Trophoblast cell (in vitro differentiated cells and primary cell): ENCODE measurements around the gene LCP2.

Experiments
- DNase-seq, 2 donors: peaks; one replicate each; pipeline ENCODE4 v3.0.0-alpha.2; 2016
- H2AFZ ChIP-seq: 2 replicates; pipeline ENCODE4 v1.6.1; 2013; ENCODE audit warnings: low read length, moderate library complexity, mild to moderate bottlenecking; ENCODE audit not compliant: insufficient read depth, poor library complexity
- H2AK5ac ChIP-seq: 2 replicates; pipeline ENCODE4 v1.6.1; 2013; ENCODE audit warnings: mild to moderate bottlenecking, low read length
- H2BK120ac ChIP-seq: 2 replicates; pipeline ENCODE4 v1.6.1; 2013; ENCODE audit warnings: low read length, mild to moderate bottlenecking, moderate library complexity; ENCODE audit not compliant: insufficient read depth, poor library complexity
- H2BK12ac ChIP-seq: 2 replicates; pipeline ENCODE4 v1.6.1; 2013; ENCODE audit warnings: mild to moderate bottlenecking, low read length, moderate library complexity
- H2BK5ac ChIP-seq: 2 replicates; pipeline ENCODE4 v1.6.1; 2013; ENCODE audit warnings: low read length, low read depth, moderate library complexity, mild to moderate bottlenecking; ENCODE audit not compliant: poor library complexity
- H3K14ac ChIP-seq: 2 replicates; pipeline ENCODE4 v1.6.1; 2013; ENCODE audit warnings: mild to moderate bottlenecking, low read length
- H3K18ac ChIP-seq: 2 replicates; pipeline ENCODE4 v1.6.1; 2013; ENCODE audit warnings: mild to moderate bottlenecking, low read length
- H3K23ac ChIP-seq: 2 replicates; pipeline ENCODE4 v1.6.1; 2013; ENCODE audit warnings: low read length
- H3K27ac ChIP-seq: 2 replicates; pipeline ENCODE4 v1.5.1; 2013; ENCODE audit warnings: low read depth, mild to moderate bottlenecking, inconsistent platforms, low read length, moderate library complexity
- H3K27me3 ChIP-seq: 2 replicates; pipeline ENCODE4 v1.6.1; 2013; ENCODE audit warnings: inconsistent platforms, mild to moderate bottlenecking, low read length, moderate library complexity; ENCODE audit not compliant: insufficient read depth
- H3K36me3 ChIP-seq, 2 experiments: 1 replicate in 1 of 2; 2 replicates in 1 of 2; pipeline ENCODE4 v1.6.1; 2013; ENCODE audit warnings: low read length in 2 of 2, mild to moderate bottlenecking in 2 of 2, moderate library complexity in 1 of 2; ENCODE audit not compliant: insufficient read depth in 2 of 2, control insufficient read depth in 1 of 2
- H3K4ac ChIP-seq: 2 replicates; pipeline ENCODE4 v1.6.1; 2013; ENCODE audit warnings: low read depth, mild to moderate bottlenecking, low read length, moderate library complexity
- H3K4me1 ChIP-seq, 2 experiments: 1 replicate in 1 of 2; 2 replicates in 1 of 2; pipeline ENCODE4 v1.6.1; 2013; ENCODE audit warnings: low read length in 2 of 2, mild to moderate bottlenecking in 2 of 2, moderate library complexity in 1 of 2; ENCODE audit not compliant: insufficient read depth in 2 of 2, control insufficient read depth in 1 of 2
- H3K4me2 ChIP-seq: 2 replicates; pipeline ENCODE4 v1.6.1; 2013; ENCODE audit warnings: inconsistent platforms, mild to moderate bottlenecking, low read length, moderate library complexity
- H3K4me3 ChIP-seq: 2 replicates; pipeline ENCODE4 v1.5.1; 2013; ENCODE audit warnings: mild to moderate bottlenecking, low read depth, low read length, inconsistent platforms
- H3K79me1 ChIP-seq: one replicate; pipeline ENCODE4 v1.6.1; 2013; ENCODE audit warnings: low read length
- H3K79me2 ChIP-seq: 2 replicates; pipeline ENCODE4 v1.6.1; 2013; ENCODE audit warnings: low read length, mild to moderate bottlenecking; ENCODE audit not compliant: control insufficient read depth, insufficient read depth, poor library complexity
- H3K9ac ChIP-seq: 2 replicates; pipeline ENCODE4 v1.6.1; 2013; ENCODE audit warnings: mild to moderate bottlenecking, low read length
- H3K9me3 ChIP-seq: 2 replicates; pipeline ENCODE4 v1.6.1; 2013; ENCODE audit warnings: low read depth, mild to moderate bottlenecking, control low read depth, inconsistent platforms, low read length; ENCODE audit not compliant: insufficient read depth
- H4K12ac ChIP-seq: 2 replicates; pipeline ENCODE4 v1.6.1; 2013; ENCODE audit warnings: low read depth, mild to moderate bottlenecking, low read length, moderate library complexity
- H4K8ac ChIP-seq: 2 replicates; pipeline ENCODE4 v1.6.1; 2013; ENCODE audit warnings: low read depth, mild to moderate bottlenecking, low read length, moderate library complexity
- H4K91ac ChIP-seq: one replicate; pipeline ENCODE4 v1.6.1; 2013; ENCODE audit warnings: low read depth, mild to moderate bottlenecking, low read length, moderate library complexity
- WGBS: extraction: QIAGEN DNeasy Blood & Tissue Kit; methylation state at CpG from one replicate; pipeline ENCODE4 v1.1.7; 2013; ENCODE audit warnings: missing lambda C conversion rate; ENCODE audit not compliant: insufficient read length, insufficient coverage; ENCODE audit errors: extremely low coverage; 5-methylcytosine and 5-hydroxymethylcytosine counted together

The LCP2 gene

DNA sequence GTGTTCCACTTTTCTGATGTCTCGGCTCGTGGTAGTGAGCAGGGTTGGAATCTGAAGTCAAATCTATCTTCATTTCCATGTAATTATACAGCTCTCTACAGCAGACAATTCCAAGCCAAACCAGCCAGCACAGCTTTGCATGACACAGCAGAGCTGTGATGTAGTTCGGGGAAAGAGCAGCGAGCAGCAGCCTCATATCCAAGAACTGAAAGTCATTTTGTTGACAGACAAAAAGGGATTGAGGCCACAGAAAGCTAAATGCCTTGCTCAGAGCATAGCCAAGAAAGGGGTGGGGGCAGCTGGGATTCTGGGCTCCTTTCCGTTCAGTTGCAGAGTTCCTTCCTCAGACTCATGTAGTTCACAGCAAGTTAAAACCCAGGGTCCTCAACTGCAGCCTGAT is 32.1 kb downstream of the LCP2 start:
- Histone ChIP-seq H3K27ac (no peak overlapping the region), H4K8ac (no peak overlapping the region), H3K4ac (no peak overlapping the region), H3K79me1 (peaks cover 2% of the 10 kb centered on the region), H3K27me3 (no peaks in the 10 kb centered on the region), H4K12ac (no peak overlapping the region), H2AK5ac (no peak overlapping the region), H2BK12ac (no peak overlapping the region), H2BK120ac (no peak overlapping the region), H3K4me3 (no peak overlapping the region), H3K4me1 (peaks cover 6 to 8% of the 10 kb centered on the region in 2 experiments), H3K18ac (no peak overlapping the region), H3K23ac (no peak overlapping the region), H4K91ac (no peak overlapping the region), H2BK5ac (no peak overlapping the region), H3K79me2 (no peaks in the 10 kb centered on the region), H3K9ac (no peak overlapping the region), H3K14ac (no peak overlapping the region), H3K36me3 (no peaks in the 10 kb centered on the region), H3K9me3 (no peaks in the 10 kb centered on the region), H2AFZ (no peak overlapping the region), H3K4me2 (no peak overlapping the region)
- no peak for DNase-seq
- no CpG with 5 or more reads among the region's 5 CpGs for WGBS

DNA sequence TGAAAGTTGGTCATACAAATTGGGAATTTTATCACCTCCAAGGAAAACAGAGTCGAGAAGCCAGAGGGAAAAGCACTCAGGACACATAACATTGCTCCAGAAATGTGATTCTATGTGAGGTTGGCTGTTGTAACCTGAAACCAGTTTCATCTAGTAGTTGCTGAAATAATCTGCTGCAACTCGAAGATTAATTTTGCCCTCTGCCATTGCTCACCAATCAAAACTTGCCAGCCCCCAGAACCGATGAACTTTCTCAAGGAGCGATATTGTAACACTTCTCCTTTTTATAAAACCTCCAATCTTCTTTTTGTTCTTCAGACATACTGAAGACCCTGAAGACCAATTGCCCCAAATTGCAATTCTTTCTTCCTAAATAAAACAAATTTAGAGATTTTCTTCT is 33.7 kb downstream of the LCP2 start:
- H3K4me2 ChIP-seq = no peak overlapping the region
- DNase-seq = no peak
- no peak overlapping the region for H2AK5ac ChIP-seq
- no CpG with 5 or more reads among the region's 4 CpGs for WGBS
- no peak overlapping the region for H4K91ac ChIP-seq
- no peaks in the 10 kb centered on the region for H3K79me2 ChIP-seq
- H3K4me3 ChIP-seq = no peak overlapping the region
- H3K14ac ChIP-seq = no peak overlapping the region
- no peak overlapping the region for H4K8ac ChIP-seq
- no peak overlapping the region for H3K27ac ChIP-seq
- H2BK120ac ChIP-seq = no peak overlapping the region
- peaks cover 3 to 5% of the 10 kb centered on the region in 2 experiments for H3K4me1 ChIP-seq
- no peak overlapping the region for H3K18ac ChIP-seq
- H3K36me3 ChIP-seq = no peaks in the 10 kb centered on the region
- H3K9ac ChIP-seq = no peak overlapping the region
- no peak overlapping the region for H3K23ac ChIP-seq
- H4K12ac ChIP-seq = no peak overlapping the region
- H3K9me3 ChIP-seq = no peaks in the 10 kb centered on the region
- no peak overlapping the region for H2AFZ ChIP-seq
- H3K4ac ChIP-seq = no peak overlapping the region
- no peak overlapping the region for H2BK5ac ChIP-seq
- H2BK12ac ChIP-seq = no peak overlapping the region
- H3K27me3 ChIP-seq = no peaks in the 10 kb centered on the region
- H3K79me1 ChIP-seq = no peaks in the 10 kb centered on the region

DNA sequence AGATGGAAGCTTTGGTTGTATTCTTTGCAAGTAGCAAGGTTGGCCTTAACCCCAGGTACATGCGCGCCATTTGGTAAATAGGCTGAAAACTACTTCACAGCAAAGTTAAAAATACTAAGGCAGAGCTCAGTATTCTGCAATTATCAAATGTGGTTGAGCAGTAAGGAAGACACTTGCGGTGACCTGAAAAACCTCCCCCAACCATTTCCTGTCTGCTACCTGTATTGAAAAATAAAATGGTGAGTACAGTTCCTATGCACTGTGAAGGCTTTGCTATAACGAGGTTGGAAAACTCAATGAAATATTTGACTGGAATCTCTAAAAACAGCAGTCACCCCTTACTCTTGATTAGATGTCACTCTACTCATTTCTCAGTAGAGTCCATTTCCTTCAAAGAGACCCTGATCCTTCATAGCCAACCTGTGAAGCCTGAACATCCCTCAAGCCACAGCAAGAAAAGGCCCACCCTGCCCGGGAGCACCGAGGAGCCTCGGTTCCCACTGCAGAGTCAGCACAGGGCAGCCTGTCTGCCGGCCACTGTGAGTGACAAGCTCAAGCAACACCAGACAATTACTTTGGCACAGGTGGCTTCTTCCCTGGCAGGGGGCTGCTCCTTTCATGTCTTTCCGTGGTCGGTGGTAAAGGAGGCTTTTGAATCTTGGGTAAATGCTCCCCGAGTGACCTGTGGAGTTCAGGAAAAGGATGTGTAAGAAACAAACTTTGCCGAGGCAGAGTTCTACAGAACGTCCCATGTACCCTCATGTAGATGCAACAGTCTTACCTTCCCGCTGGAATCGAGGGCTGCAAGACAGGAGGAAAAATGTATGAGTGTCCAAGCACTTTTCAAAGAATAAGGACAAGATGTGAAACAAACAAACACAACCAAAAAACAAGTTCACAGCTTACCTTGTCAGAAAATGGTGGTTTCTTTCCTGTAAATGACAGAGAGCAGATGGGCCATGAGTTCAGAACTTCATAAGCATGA is 35.2 kb downstream of the LCP2 start:
- no peak overlapping the region for H3K18ac ChIP-seq
- H3K23ac ChIP-seq = no peak overlapping the region
- H3K14ac ChIP-seq = no peak overlapping the region
- H2AFZ ChIP-seq = no peak overlapping the region
- no peak overlapping the region for H3K4me2 ChIP-seq
- no peak overlapping the region for H4K91ac ChIP-seq
- H3K27ac ChIP-seq = no peak overlapping the region
- H2BK12ac ChIP-seq = no peak overlapping the region
- no peak overlapping the region for H3K9ac ChIP-seq
- no peak for DNase-seq
- no peaks in the 10 kb centered on the region for H3K79me2 ChIP-seq
- no peak overlapping the region for H3K4ac ChIP-seq
- no peak overlapping the region for H2AK5ac ChIP-seq
- H3K36me3 ChIP-seq = no peaks in the 10 kb centered on the region
- H4K12ac ChIP-seq = no peak overlapping the region
- no peaks in the 10 kb centered on the region for H3K9me3 ChIP-seq
- no peaks in the 10 kb centered on the region for H3K27me3 ChIP-seq
- no peak overlapping the region for H2BK5ac ChIP-seq
- H2BK120ac ChIP-seq = no peak overlapping the region
- H3K4me1 ChIP-seq = no peaks in the 10 kb centered on the region
- no peak overlapping the region for H4K8ac ChIP-seq
- no peak overlapping the region for H3K4me3 ChIP-seq
- no CpG with 5 or more reads among the region's 15 CpGs for WGBS
- H3K79me1 ChIP-seq = no peaks in the 10 kb centered on the region

DNA sequence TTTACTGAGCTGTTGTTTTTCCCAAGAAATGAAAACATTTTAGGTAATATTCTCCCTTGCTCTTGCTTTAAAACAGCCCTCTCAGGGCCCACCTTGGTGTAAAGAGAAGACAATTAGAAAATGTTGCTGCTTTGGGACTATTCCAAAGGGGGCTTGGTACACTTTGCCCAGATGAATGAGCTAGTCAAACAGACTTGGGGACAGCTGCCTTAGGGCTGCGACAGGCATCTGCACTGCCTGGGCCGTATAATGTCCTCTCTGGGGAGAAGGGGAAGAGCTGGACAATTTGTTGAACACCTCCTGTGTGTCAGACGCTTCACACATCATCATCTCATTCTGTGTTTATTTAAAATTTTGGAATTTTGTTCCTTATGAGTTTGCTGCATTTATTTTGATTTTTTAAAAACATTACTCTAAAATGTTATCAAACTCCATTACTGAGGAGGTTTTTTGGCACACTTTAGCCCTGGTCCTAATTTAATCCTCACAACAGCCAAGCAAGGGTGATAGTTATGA is 36.0 kb downstream of the LCP2 start:
- H3K4me1 ChIP-seq = no peaks in the 10 kb centered on the region
- no peak overlapping the region for H3K14ac ChIP-seq
- no peak overlapping the region for H3K18ac ChIP-seq
- no peaks in the 10 kb centered on the region for H3K9me3 ChIP-seq
- no peaks in the 10 kb centered on the region for H3K36me3 ChIP-seq
- no CpG with 5 or more reads among the region's 3 CpGs for WGBS
- no peaks in the 10 kb centered on the region for H3K79me1 ChIP-seq
- no peak overlapping the region for H3K9ac ChIP-seq
- H2AK5ac ChIP-seq = no peak overlapping the region
- no peak overlapping the region for H4K8ac ChIP-seq
- H3K27me3 ChIP-seq = no peaks in the 10 kb centered on the region
- H2BK120ac ChIP-seq = no peak overlapping the region
- H3K79me2 ChIP-seq = no peaks in the 10 kb centered on the region
- H2AFZ ChIP-seq = no peak overlapping the region
- no peak overlapping the region for H2BK5ac ChIP-seq
- H3K4me2 ChIP-seq = no peak overlapping the region
- no peak overlapping the region for H4K12ac ChIP-seq
- no peak for DNase-seq
- H2BK12ac ChIP-seq = no peak overlapping the region
- no peak overlapping the region for H3K27ac ChIP-seq
- H3K4ac ChIP-seq = no peak overlapping the region
- H3K23ac ChIP-seq = no peak overlapping the region
- H4K91ac ChIP-seq = no peak overlapping the region
- H3K4me3 ChIP-seq = no peak overlapping the region
